Lung (tissue), 12 donors: Measurements from ENCODE around the gene DISC1. TPM values are rescaled to one million over a fixed set of nuclear protein-coding genes. Genes with fewer than 3 reads are reported as not detected.

Experiments used
- ATAC-seq: fragments of 200-7000 bp; cut with Tn5 transposase; one replicate; pipeline ENCODE4 v1.9.1; 2020; ENCODE audit warnings: moderate number of reproducible peaks; ENCODE audit not compliant: insufficient read depth, low FRiP score
- DNase-seq, 3 donors: peaks; one replicate each; pipeline ENCODE4 v3.0.0-alpha.2; 2013 to 2017
- H3K27ac ChIP-seq, 2 donors: one replicate each; pipeline ENCODE4 v1.5.1; 2013; ENCODE audit warnings: mild to moderate bottlenecking in 2 of 2, moderate library complexity in 2 of 2, control low read depth in 1 of 2, inconsistent platforms in 1 of 2, low read depth in 1 of 2, low read length in 1 of 2
- H3K27me3 ChIP-seq, 3 donors: one replicate each; pipeline ENCODE4 v1.5.1; 2013; ENCODE audit warnings: low read length in 2 of 3; ENCODE audit not compliant: control insufficient read depth in 3 of 3, insufficient read depth in 3 of 3
- H3K36me3 ChIP-seq, 4 donors: one replicate each; pipeline ENCODE4 v1.5.1; 2013; ENCODE audit warnings: low read length in 4 of 4, mild to moderate bottlenecking in 1 of 4, moderate library complexity in 1 of 4; ENCODE audit not compliant: control insufficient read depth in 4 of 4, insufficient read depth in 4 of 4
- H3K4me1 ChIP-seq, 5 donors: one replicate each; pipeline ENCODE4 v1.5.1; 2013; ENCODE audit warnings: low read length in 5 of 5, mild to moderate bottlenecking in 2 of 5, moderate library complexity in 1 of 5; ENCODE audit not compliant: control insufficient read depth in 5 of 5, insufficient read depth in 5 of 5
- H3K4me3 ChIP-seq: one replicate; pipeline ENCODE4 v1.5.1; 2013; ENCODE audit warnings: mild to moderate bottlenecking, control low read depth, moderate library complexity
- H3K9ac ChIP-seq, 2 donors: one replicate each; pipeline ENCODE4 v1.5.1; 2013; ENCODE audit warnings: low read length in 2 of 2, control low read depth in 1 of 2; ENCODE audit not compliant: insufficient read depth in 1 of 2
- H3K9me3 ChIP-seq, 4 donors: one replicate each; pipeline ENCODE4 v1.5.1; 2013; ENCODE audit warnings: low read length in 3 of 4, mild to moderate bottlenecking in 1 of 4, moderate library complexity in 1 of 4; ENCODE audit not compliant: control insufficient read depth in 4 of 4, insufficient read depth in 3 of 4
- CTCF ChIP-seq: IDR thresholded peaks from 2 replicates; pipeline ENCODE4 v1.5.1; 2012; ENCODE audit warnings: mild to moderate bottlenecking; ENCODE audit errors: control extremely low read depth, extremely low read depth
- WGBS, 2 donors: extraction: QIAGEN DNeasy Blood & Tissue Kit; methylation state at CpG; one replicate each; pipeline ENCODE4 v1.1.7; 2013; 5-methylcytosine and 5-hydroxymethylcytosine counted together
- polyA plus RNA-seq, 2 donors: library from polyadenylated mRNA; stranded (reverse); fragments of 200-250 nt; gene quantifications; one replicate each; pipeline ENCODE4 v1.2.1, GENCODE V29; 2013
- total RNA-seq, 2 donors: library from RNA; depleted of rRNA in 1 of 2; stranded (reverse); fragments of >200 nt in 1 of 2; gene quantifications; one replicate each; pipeline ENCODE4 v1.2.1, GENCODE V29; 2014 to 2021
- donor health status: control.
- donor health status: control.
- donor health status: Bipolar disorder and iron deficiency.
- donor health status: healthy.
- donor health status: DM: yes; HTN: yes; CAD: no.

The DISC1 gene
- total and polyA plus RNA-seq, 4 donors = 0.98 to 32.9 (median 6.1) TPM

- ATAC-seq (no peak), DNase-seq (no peak)
- no peak overlapping the region for H3K9ac ChIP-seq
- no peak overlapping the region for H3K27ac ChIP-seq
- H3K27me3 ChIP-seq = no peaks in the 10 kb centered on the region
- H3K4me3 ChIP-seq = no peak overlapping the region
- H3K4me1 ChIP-seq = peaks cover 0 to 1% (median 0%) of the 10 kb centered on the region in 5 donors
- peaks cover 0 to 2% (median 0%) of the 10 kb centered on the region in 4 donors for H3K9me3 ChIP-seq
- H3K36me3 ChIP-seq = no peaks in the 10 kb centered on the region
- WGBS, 2 donors = 81 to 90% methylated on average over 4 of the region's 4 CpGs
- no peak for TF ChIP-seq CTCF
Observed at GRCh38 chr1:231890791-231891190, 264.2 kb downstream of the DISC1 start.

- H3K9me3 ChIP-seq = peaks cover 0 to 2% (median 0%) of the 10 kb centered on the region in 4 donors
- no peak overlapping the region for H3K27ac ChIP-seq
- no peak overlapping the region for H3K9ac ChIP-seq
- no peak for TF ChIP-seq CTCF
- no peaks in the 10 kb centered on the region for H3K27me3 ChIP-seq
- 84 to 94% methylated on average over 7 of the region's 7 CpGs for WGBS, 2 donors
- ATAC-seq (no peak), DNase-seq (no peak)
- no peak overlapping the region for H3K4me3 ChIP-seq
- peaks cover 0 to 5% (median 0%) of the 10 kb centered on the region in 5 donors for H3K4me1 ChIP-seq
- H3K36me3 ChIP-seq = no peaks in the 10 kb centered on the region
Observed at GRCh38 chr1:231893400-231894102, 267.0 kb downstream of the DISC1 start.

GRCh38 chr1:231896806-231897205 is 270.2 kb downstream of the DISC1 start:
- no peak for DNase-seq
- ATAC-seq = no peak
- no peak overlapping the region for H3K9ac ChIP-seq
- WGBS, 2 donors = 94 to 97% methylated on average over 4 of the region's 4 CpGs
- H3K27ac ChIP-seq = no peak overlapping the region
- peaks cover 0 to 2% (median 0%) of the 10 kb centered on the region in 4 donors for H3K9me3 ChIP-seq
- no peaks in the 10 kb centered on the region for H3K36me3 ChIP-seq
- H3K4me1 ChIP-seq = peaks cover 0 to 5% (median 0%) of the 10 kb centered on the region in 5 donors
- TF ChIP-seq CTCF = no peak
- H3K4me3 ChIP-seq = no peak overlapping the region
- no peaks in the 10 kb centered on the region for H3K27me3 ChIP-seq
